HG03159 (cell line): ENCODE results near the gene RIPOR3.
"Not testable (repeated sequence)": the region's sequence is repeated elsewhere in the genome, so short reads cannot be mapped to it uniquely, and the experiment has no call there.

Experiments used
- ATAC-seq: cut with Tn5 transposase; IDR thresholded peaks from one replicate; pipeline ENCODE4 v1.9.1; 2021; ENCODE audit warnings: mild to moderate bottlenecking, moderate library complexity; ENCODE audit not compliant: unreplicated experiment

Gene RIPOR3

DNA sequence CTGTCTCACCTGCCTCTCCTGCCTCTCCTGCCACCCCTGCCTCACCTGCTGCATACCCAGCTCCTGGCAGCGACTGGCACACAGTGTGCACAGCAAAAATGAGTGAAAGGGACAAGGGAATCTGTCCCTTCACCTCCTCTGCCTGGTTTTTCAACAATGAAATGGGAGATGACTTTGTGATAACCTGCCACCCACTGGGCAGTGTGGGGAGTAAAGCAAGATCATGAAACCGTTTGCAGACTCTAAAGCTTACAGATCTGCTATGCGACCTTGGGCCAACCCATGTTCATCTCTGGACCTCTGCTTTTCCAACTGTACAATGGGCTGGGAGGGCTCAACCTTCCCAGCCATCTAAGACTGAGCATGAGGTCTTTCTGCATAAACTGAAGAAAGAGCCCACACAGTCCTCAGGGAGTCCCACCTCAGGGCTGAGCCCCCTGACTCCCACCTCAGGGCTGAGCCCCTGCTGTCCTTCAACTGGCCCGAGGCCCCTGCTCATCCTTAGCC, 81.1 kb downstream of the RIPOR3 start:
- ATAC-seq, result no peak

DNA sequence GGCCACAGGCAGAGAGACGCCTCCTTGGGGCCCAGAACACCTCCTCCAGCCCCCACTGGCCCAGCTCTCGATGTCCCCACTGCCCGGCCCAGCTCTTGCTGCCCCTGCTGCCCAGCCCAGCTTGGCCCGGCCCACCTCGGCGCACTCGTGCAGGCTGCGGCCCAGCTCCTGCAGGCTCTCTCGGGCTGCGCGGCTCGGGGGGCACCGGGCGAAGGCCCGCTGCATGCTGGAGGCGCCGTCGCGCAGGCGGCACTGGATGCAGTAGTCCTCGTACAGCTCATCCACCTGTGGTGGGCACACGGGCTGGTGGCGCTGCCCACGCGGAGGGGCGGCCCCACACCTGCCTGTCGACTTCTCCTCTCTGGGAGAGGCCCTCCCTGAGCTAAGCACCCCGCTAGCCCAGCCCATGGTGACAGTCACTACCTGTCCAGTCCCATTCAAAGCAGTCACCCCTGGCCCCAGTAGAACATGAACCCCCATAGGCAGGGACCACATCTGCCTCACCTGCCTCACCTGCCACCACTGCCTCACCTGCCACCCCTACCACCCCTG, 81.8 kb downstream of the RIPOR3 start:
- no peak for ATAC-seq

DNA sequence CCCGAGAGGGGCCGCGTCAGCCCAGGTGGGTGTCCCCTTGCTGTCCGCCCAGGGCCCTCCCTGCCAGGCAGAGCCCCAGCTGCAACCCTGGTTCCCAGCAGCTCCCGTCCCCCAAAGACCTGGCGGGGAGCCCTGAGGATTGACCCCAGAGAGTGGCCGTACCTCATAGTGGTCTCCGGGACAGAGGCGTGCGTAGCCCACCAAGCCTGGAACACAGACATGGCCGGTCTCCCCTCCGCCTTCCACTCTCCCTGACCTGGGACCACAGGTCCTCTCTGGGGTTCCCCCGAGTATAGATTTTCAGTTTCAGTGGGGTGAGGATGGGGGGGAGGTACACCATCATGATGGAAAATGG, 82.6 kb downstream of the RIPOR3 start:
- no peak for ATAC-seq

DNA sequence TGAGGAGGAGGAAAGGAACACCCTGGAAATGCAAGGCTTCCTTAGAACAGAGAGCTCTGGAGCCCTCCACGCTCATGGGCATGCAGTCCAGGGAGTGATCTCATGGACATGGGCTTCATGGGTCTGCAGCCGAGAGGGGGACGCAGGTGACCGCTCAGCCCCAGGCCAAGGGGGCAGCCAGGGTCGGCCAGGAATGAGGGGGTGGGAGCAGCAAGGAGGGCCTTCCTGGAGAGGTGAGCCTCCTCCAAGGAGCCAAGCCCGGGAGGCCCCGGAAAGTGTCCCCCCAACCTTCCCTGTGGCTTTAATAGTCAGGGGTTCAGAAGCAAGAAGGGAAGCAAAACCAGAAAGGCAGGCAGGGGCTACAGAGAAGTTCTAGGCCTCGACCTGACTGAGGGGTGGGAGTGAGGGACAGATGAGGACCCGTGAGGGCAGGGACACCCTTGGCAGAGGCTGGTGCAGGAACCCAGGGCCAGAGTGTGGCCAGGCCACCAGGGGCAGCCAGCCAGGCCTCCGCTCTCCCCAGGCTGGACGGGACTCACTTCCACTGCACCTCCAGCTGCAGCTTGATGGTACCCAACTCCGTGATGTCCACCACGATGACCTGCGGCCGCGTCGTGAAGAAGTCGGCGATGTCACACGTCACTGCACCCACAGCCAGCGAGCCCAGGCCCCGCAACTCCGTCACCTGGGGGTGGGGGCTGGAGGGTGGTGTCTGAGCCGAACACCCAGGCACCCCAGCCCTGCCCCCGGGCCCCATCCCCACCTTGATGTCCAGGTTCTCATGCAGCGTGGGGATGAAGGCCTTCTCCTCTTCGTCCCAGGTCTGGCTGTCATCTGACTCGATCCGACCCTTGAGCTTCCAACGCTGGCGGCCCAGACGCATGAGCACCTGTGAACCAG, 83.2 kb downstream of the RIPOR3 start:
- no peak for ATAC-seq

DNA sequence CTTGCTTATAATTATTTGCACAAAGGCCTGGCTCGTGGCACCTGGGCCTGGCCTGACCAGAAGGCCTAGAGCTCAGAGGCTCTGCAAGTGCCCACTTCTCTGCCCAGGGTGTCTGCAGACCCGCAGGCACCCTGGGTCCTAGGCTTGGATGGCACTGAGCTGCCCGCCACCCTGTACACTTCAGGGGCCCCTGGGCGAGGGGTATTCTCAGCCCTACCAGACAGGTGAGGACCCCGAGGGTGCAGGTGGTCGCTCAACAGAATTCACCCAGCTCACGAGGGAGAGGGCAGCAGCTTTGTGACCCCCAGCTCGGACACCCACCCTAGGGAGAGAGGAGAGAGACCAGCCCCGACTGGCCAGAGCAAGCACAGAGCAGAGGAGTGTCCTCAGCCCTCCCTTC, 83.9 kb downstream of the RIPOR3 start:
- no peak for ATAC-seq

DNA sequence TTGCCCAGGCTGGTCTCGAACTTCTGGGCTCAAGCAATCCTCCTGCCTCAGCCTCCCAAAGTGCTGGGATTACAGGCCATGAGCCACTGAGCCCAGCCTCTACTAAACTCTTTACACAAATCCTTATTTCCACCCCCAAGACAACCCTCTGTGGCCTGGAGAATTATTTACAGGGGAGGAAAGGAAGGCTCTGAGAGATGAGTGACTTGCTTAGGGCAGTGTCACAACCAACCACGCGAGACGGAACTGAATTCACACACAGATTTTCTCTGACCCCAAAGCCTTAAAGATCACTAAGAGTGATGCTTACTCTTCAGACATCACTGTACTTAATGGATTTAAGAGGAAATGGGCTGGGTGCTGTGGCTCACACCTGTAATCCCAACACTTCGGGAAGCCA, 86.2 kb downstream of the RIPOR3 start:
- no peak for ATAC-seq

DNA sequence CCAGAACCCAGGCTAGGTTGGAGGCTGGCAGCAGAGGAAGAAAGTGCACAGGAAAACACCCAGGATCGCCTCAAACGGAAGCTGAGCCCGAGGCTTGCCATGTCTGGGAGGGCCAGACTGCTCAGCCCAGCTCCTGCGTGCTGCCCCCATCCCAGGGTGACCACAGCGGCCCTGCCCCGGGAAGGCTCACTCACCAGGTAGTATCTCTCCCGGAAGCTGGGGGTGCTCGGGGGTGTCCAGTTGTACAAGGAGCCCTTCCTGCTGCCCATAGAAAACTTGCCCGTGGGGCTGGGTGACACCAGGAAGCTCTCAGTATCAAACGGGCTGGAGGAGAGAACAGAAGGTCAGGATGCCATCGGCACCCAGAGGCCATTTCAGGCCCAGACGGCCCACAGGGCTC, 86.9 kb downstream of the RIPOR3 start:
- ATAC-seq, result no peak

DNA sequence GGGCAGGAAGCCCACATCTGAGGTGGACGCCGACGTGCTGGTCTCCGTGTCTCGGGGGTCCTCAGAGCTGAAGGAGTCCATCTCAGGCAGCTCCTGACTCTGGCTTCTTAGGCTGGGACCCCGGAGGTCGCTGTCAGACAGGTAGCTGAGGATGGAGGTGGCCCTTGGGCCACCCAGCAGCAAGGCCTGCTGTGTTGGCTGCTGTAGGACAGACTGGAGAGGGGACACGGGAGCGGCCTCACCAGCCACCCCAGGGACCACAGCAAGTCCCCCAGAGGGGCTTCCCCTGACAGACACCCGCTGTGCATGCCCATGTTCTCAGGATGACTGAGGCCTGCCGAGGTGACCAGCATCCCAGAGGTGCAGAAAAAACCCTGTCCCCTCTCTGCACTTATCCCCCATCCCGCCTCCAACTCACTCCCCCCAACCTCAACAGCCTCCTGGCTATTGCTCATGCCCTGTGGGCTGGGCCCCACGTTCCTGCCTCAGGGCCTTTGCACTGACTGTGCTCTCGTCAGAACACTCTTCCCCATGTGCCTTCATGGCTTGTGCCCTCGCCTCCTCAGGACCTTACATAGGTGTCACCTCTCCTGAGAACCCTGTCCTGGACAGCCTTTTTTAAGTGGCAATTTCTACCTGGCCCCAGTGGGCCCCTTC, 88.8 kb downstream of the RIPOR3 start:
- ATAC-seq, result no peak

DNA sequence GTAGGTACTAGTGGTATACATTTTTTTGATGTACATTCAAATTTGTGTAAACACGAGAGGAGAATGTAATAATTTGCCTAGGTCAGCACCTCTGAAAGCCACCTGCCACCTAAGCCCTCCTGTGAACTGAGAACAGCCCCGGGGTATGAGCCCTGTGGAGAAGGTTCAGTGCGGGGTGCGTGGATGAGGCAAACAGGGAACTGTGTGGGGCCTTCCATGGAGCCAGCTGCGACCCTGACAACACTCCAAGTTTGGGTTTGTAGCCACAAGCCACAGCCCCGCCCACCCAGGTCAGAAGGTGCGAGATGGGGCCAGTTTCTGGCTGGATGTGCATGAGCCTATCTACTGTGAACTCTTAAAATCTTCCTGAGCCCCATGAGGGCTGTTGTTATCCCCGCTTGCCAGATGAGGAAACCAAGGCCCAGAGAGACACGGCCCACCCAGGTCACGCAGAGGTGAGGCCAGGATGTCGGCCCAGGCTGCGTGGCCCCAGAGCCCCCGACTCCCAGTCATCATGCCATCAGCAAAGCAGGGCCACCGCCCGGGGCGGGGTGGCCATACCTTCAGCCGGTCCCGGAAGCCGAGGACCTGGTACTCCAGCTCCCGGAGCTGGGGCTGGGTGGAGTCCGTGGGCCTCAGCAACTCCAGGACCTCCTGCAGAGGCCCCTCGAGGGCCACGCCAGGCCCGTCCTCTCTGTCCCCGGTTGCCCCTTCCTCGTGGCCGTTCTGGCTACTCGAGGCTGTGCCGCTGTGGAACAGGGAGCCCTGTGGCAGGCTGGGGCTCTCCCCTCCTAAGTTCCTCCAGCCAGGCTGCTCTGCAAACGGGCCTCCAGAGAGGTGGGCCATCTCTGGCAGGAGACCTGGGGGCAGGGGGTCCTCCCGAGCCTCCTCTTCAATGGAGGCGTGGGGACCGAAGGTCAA, 89.6 kb downstream of the RIPOR3 start:
- ATAC-seq, result no peak

DNA sequence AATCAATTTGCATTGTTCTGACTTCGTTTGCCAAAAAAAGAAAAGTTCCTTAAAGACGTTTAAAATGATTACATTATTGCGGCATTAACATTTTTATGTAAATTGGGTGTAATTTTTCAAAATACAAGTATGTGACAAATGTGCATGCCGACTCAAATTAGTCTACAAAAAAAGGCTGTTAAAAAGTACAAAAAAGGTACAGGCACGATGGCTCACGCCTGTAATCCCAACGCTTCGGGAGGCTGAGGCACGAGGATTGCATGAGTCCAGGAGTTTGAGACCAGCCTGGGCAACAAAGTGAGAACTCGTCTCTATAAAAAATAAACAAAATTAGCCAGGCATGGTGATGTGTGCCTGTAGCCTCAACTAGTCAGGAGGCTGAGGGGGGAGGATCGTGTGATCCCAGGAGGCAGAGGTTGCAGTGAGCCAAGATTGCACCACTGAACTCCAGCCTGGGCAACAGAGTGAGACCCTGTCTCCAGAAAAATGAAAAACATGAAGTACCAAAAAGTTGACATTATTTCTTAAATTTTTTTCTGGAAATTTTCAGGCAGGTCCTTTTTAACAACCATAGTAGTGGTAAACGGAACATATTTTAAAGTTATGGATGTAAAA, 91.0 kb downstream of the RIPOR3 start:
- ATAC-seq, result no peak

DNA sequence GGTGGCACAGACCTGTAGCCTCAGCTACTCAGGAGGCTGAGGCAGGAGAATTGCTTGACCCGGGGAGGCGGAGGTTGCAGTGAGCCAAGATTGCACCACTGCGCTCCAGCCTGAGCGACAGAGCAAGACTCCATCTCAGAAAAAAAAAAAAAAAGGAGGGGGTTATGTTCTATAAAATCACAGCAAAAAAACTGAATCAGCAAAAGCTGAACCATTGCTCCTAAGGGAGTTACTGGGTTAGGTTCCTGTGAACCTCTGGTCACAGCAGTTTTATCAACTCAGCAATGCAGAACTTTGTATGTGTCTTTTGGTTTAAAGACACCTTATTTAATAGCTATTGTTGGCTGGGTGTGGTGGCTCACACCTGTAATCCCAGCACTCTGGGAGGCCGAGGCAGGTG, 92.6 kb downstream of the RIPOR3 start:
- not testable (repeated sequence) for ATAC-seq

DNA sequence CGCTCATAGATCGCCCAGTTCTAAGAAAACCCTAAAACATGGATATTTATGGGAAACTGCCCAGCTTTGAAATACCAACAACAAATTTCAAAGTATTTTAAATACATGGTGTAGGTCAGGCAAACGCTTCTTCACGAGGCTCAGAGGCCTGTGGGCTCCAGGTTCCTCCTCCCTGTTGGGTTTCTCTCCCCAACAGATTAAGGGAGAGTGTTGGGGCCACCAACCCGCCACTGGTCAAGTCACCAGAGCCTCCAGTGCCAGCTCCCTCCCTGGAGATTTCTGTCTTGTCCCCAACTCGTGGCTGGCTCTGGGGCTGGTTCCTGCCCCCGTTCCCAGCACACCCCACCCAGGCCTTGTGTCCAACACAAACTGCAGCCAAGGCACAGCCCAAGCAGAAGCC, 93.3 kb downstream of the RIPOR3 start:
- no peak for ATAC-seq

DNA sequence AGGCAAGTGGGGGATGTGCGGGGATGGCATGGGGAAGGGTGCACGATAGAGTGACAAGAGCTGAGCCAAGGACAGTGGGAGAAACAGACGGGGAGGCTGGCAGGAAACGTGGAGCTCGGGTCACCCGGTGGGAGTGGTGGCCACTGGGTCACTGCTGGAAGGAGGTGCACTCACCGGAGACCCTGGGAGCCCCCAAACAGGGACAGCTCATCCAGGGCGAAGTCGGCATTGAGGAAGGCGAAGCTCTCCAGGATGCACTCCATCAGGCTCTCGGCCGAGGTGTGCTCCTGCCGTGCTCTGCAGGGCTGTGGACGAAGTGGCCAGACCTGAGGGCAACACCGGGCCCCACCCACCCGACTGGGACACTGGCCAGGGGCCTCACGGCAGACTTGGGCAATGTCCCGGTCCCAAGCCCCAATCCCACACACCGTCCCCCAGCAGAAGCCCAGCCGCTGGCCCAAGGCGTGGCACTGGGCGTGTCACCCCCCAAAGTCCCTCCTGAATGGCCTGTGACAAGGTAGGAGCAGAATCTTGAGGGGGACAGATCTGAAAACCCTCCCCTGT, 93.9 kb downstream of the RIPOR3 start:
- no peak for ATAC-seq

DNA sequence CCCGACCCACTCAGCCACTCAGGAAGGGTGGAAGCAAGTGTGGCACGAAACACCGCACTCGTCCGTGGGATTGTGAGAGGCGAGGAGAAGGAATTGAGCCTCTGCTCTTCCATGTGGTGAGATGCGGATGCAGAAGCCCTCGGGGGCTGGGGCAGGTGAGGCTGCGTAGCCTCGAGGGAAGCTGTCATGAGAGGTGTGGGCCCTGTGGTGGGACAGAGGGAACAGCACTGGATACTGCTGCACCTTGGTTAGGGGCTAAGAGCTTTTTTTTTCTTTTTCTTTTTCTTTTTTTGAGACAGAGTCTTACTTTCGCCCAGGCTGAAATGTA, 94.7 kb downstream of the RIPOR3 start:
- no peak for ATAC-seq

DNA sequence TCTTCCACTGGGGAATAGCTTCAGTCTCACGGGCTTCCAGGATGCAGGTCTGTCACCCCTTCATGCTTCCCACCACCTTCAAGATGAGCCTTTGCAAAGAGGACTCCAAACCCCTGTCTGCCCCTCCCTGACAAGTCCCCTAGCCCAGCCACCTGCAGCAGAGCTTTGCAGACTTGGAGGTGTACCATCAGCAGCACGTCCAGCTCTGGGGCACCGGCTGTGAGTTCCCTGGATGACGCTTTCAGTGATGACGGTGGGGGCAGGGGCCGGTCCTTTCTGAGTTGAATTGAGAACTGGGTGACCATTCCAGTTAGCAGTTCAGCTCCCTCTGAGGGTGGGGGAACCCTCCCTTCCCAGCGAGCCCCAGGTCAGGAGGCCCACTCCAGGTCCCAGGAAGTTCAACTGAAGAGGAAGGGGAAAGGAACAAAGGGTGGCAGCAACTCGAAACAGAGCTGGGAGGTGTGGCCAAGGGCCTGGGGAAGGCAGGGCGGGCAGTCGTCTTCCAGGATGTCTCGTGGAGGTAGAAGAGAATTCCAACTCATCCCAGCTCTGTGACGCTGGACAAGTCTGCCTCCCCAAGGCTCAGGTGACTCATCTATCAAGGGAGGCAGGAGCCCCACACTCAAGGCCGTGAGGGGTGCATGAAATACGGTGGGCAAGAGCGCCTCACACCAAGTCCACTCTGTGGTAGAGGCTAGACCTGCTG, 95.2 kb downstream of the RIPOR3 start:
- no peak for ATAC-seq

DNA sequence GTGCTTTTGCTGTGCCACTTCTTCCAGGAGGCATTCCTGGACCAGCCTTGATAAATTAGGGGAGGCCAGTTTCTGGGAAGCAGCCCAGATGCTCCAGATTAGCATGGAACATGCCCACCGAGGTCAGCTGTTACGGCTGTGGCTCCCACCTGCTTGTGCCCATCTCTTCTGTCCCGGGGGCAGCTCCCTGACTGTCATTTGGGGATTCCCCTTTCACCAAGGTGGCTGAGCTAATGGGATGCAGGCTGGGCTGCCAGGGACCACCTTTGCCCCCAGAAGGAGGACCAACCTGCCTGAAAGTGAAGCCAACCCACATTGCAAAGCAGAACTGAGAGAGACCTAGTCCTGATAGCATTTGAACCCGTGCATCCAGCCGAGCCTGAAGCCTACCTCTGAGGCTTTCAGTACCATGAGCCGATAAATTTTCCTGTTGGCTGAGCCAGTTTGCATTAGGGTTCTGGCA, 95.9 kb downstream of the RIPOR3 start:
- no peak for ATAC-seq

DNA sequence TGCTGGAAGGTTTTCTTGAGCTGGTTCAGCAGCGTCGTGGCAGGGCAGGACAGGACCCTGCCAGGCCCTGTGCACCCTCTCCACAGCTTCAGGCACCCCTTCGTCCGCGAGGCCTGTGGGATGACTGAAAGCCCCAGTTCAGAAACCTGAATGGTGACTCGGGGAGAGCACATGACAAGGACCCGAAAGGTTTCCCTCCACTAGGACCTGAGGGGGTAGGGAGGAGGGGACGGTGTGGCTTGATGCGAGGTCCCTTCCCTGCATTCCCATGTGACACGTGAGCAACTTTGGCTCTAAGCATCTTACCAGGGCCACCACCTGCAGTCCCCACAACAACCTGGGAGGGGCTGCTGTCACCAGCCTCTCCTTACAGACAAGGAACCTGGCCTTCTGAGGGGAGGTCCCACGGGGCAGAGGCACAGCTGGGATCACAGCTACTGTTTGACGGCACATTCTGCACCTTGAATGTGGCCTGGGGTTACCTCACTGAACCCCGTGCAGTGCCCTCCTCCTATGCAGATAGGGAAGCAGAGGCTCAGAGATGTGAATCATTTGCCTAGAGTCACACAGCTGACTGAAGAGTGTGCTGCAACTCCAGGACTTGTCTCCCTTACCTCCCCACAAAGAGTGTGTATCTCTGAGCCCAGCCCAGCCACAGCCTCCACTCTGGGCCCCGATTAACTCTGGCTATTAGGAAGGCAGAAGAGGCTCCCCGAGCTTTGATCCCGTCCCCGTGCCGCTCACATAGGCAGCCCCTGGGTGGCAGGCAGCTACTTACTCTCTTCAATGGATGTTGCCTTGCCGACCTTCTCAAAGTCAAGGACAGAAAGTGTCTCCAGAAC, 96.5 kb downstream of the RIPOR3 start:
- ATAC-seq, result no peak

DNA sequence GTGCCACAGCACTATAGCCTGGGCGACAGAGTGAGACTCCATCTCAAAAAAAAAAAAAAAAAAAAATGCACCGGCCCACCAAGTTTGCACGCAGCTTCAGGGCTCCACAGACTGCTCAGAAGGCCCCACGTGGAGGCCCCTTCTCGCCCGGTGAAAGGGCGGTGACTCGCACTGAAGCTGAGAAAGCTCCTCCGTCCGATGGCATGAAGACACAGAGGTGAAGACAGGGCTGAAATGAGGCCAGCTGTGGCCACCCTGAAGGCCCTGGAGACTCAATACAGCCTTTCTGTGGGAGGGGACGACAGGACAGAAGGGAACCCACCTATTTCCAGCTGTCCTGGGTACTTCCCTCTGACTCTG, 97.1 kb downstream of the RIPOR3 start:
- ATAC-seq, result no peak

DNA sequence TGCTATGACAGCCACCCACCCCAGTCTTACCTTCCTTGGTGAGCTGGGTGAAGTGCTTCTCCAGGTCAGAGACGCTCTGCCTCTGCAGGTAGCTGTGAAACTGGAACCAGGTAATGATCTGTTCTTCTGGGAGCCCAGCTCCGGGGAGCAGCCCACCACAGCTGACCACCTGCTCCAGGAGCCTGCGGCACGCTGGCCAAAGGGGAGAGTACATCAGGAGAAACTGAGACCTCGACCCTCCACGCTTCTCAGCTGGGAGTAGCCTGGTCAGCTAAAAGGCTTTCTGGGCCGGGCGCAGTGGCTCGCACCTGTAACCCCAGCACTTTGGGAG, 98.4 kb downstream of the RIPOR3 start:
- ATAC-seq, result no peak
